ENCODE results near the gene CTSF.

CTSF gene

DNA sequence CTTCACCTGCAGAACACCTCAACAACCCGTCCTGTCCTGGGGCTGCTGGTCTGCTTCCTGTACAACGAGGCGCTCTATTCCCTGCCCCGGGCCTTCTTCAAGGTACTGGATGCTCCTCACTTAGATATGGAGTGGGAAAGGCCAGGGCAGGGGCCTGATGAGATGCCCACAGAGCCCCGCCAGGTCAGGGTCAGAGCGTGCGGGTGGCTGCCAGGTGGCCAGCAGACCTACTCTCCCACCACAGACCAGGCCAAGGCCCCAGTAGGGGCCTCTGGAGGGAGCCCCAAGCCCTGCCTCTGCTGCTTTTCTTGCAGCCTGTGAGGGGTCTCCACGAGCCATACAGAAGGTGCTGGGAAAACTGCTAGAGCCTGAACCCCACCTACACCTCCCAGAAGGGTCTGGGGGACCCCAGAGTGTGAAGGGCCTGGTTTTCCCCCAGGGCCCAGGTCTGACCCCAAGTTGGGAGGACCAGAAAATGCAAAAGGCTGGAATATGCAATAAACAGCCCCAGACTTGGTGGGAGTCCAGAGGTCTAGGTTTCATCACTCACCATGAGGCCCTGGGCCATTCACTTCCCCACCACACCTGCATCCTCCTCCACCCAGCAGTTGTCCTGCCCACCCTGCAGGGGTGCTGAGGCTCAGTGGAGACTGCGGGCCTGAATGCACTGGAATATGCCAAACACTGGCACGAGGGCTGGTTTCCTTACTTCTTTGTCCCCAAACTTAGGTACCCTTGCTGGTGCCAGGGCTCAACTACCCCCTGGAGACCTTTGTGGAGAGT lies 37.3 kb downstream of the CTSF start:
- no peak for DNase-seq

DNA sequence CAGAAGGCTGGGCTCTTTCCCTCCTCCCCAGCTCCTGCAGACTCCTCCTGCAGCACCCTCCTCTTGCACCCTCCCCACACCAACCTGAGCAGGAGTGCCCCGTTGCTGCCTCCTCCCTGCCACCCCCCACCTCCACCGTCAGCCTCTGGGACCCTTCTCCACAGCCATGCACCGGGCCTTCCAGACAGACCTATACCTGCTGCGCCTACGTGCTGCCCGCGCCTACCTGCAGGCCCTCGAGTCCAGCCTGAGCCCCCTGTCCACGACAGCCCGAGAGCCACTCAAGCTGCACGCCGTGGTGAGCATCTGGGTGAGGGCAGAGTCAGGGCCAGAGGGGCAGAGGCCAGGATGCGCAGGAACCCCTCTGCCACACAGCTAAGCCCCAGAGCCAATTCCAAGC lies 38.8 kb downstream of the CTSF start:
- no peak for DNase-seq

DNA sequence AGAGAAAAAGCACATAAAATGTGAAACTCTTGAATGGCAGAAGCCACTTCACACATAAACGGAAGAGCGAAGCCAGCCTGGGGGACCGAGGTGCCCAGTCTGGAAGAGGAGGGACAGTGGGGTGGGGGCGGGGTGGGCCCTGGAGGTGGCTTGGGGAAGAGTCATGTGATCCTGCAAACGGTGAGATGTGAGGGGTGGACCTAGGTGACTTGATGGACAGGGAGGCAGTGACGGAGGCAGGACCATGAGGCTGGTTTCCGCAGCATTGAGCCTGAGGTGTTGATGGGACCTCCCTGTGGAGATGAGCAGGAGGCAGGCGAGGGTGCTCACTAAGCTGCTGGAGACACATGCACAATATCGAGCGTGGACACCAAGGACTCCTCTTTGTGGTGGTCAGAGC lies 39.3 kb downstream of the CTSF start:
- DNase-seq: no peak

DNA sequence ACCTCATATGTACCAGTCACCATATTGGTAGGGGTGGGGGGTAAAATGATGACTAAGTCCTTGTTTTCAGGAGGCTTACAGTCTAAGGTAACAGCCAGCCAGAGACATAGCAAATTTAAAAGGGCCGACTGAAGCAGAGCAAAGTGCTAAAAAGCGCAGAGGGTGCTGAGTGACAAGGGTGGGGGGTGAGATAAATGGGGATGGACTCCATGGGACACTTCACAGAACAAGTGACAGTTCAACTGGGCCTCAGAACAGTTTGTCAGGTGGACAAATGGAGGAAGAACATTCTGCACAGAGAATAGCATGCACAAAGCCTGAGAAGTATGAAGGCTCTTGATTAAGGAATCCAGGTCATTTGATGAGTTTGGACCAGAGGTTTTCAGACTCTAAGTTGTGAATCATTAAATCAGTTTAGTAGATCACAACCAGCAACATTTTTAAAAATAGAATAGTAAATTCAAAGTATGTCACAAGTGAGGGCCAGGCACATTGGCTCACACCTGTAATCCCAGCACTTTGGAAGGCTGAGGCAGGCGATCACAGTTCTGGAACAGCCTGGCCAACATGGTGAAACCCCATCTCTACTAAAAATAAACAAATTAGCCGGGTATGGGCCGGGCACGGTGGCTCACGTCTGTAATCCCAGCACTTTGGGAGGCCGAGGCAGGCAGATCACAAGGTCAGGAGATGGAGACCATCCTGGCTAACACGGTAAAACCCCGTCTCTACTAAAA lies 43.9 kb downstream of the CTSF start:
- DNase-seq: no peak

DNA sequence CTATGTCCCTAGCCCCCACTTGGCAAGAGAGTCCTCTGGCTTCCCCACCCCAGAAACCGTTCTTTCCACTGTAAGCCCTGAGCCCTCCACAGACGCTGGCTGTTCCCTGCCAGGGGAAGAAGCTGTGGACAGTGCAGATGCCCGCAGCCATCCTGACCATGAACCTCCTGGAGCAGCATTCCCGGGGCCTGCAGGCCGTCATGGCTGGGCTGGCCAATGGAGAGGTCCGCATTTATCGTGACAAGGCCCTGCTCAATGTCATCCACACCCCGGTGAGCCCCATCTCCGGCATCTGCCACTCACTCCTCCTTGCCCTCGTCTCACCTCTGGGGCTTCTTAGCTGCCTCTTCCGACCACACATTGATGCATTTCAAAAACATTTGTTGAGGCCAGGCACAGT lies 44.8 kb downstream of the CTSF start:
- no peak for DNase-seq
